B cell (primary cell): ENCODE results near the gene SLC38A1. TPM values are rescaled to one million over a fixed set of nuclear protein-coding genes. Genes with fewer than 3 reads are reported as not detected.

Source experiments
- ATAC-seq: fragments of 200-7000 bp; cut with Tn5 transposase; one replicate; pipeline ENCODE4 v1.10.0; 2021; ENCODE audit warnings: low read depth, mild to moderate bottlenecking, moderate number of reproducible peaks, moderate library complexity
- CTCF ChIA-PET: fragments of 350-600 bp; sonication (Branson Sonifier 250); formaldehyde crosslinking; loops from one replicate; lab custom pipeline; 2021; ENCODE audit warnings: antibody characterized with exemption, inconsistent platforms; lab: Charles Lee
- POLR2A ChIA-PET: fragments of 350-600 bp; sonication (Branson Sonifier 250); formaldehyde crosslinking; loops from one replicate; lab custom pipeline; 2021; ENCODE audit warnings: antibody characterized with exemption; lab: Charles Lee
- DNase-seq: peaks from one replicate; pipeline ENCODE4 v3.0.0; 2013
- H2AFZ ChIP-seq: 2 replicates; pipeline ENCODE4 v1.6.1; 2012; ENCODE audit warnings: mild to moderate bottlenecking, low read depth, low read length; ENCODE audit not compliant: insufficient read depth, poor library complexity, severe bottlenecking
- H3K27ac ChIP-seq, 2 donors: 1 replicate in 1 of 2; 2 replicates in 1 of 2; pipeline ENCODE4 v1.5.1; 2012 to 2013; ENCODE audit warnings: low read length in 2 of 2, mild to moderate bottlenecking in 2 of 2, moderate library complexity in 1 of 2
- H3K27me3 ChIP-seq, 4 experiments: fragments of 200-600 bp in 1 of 4; sonication (generic) in 1 of 4; replicated peaks in 1 of 4; 1 replicate in 2 of 4; 2 replicates in 2 of 4; pipeline versions ENCODE4 v1.6.1 to v1.7.0; 2013 to 2016; ENCODE audit warnings: low read length in 3 of 4, mild to moderate bottlenecking in 2 of 4, mixed read lengths in 1 of 4, moderate library complexity in 1 of 4; ENCODE audit not compliant: insufficient read depth in 4 of 4, control insufficient read depth in 3 of 4; ENCODE audit errors: control extremely low read depth in 1 of 4
- H3K36me3 ChIP-seq, 2 experiments: replicated peaks in 1 of 2; 1 replicate in 1 of 2; 2 replicates in 1 of 2; pipeline versions ENCODE4 v1.6.1 to v1.7.1; 2013; ENCODE audit warnings: low read length in 1 of 2; ENCODE audit not compliant: insufficient read depth in 2 of 2, control insufficient read depth in 1 of 2; ENCODE audit errors: control extremely low read depth in 1 of 2, extremely low read depth in 1 of 2
- H3K4me1 ChIP-seq, 2 donors: fragments of 200-600 bp in 1 of 2; sonication (generic) in 1 of 2; 1 replicate in 1 of 2; 2 replicates in 1 of 2; pipeline versions ENCODE4 v1.5.1 to v1.6.1; 2013 to 2017; ENCODE audit warnings: low read length in 2 of 2; ENCODE audit not compliant: control insufficient read depth in 2 of 2, insufficient read depth in 2 of 2
- H3K4me2 ChIP-seq: replicated peaks from 2 replicates; pipeline ENCODE3; 2012; ENCODE audit warnings: mild to moderate bottlenecking, low read depth, low read length; ENCODE audit not compliant: poor library complexity, severe bottlenecking
- H3K4me3 ChIP-seq, 5 experiments: fragments of 200-600 bp in 1 of 5; sonication (generic) in 1 of 5; 1 replicate in 3 of 5; 2 replicates in 2 of 5; pipeline versions ENCODE4 v1.5.1 to v1.7.0; 2011 to 2016; ENCODE audit warnings: low read length in 4 of 5, mild to moderate bottlenecking in 4 of 5, low read depth in 2 of 5, control low read depth in 1 of 5, moderate library complexity in 1 of 5; ENCODE audit not compliant: insufficient read depth in 1 of 5; ENCODE audit errors: control extremely low read depth in 1 of 5, extremely low read depth in 1 of 5
- H3K79me2 ChIP-seq: fragments of 200-600 bp; sonication (generic); one replicate; pipeline ENCODE4 v1.6.0; 2016; ENCODE audit warnings: low read length; ENCODE audit not compliant: control insufficient read depth, insufficient read depth
- H3K9ac ChIP-seq: fragments of 200-600 bp; sonication (generic); 2 replicates; pipeline ENCODE4 v1.6.1; 2017; ENCODE audit warnings: mild to moderate bottlenecking, low read length, moderate library complexity
- H3K9me3 ChIP-seq, 3 donors: one replicate each; pipeline versions ENCODE4 v1.6.1 to v1.7.1; 2013; ENCODE audit warnings: low read length in 2 of 3; ENCODE audit not compliant: control insufficient read depth in 2 of 3, insufficient read depth in 1 of 3; ENCODE audit errors: control extremely low read depth in 1 of 3
- H4K20me1 ChIP-seq: 2 replicates; pipeline ENCODE4 v1.6.0; 2012; ENCODE audit warnings: mild to moderate bottlenecking, low read length; ENCODE audit not compliant: insufficient read depth, control insufficient read depth, poor library complexity, severe bottlenecking
- H3K27ac Mint-ChIP-seq: one replicate; pipeline ENCODE4 v1.8.0; 2021; ENCODE audit warnings: mixed read lengths
- H3K27me3 Mint-ChIP-seq: one replicate; pipeline ENCODE4 v1.8.0; 2021; ENCODE audit warnings: mixed read lengths
- H3K4me1 Mint-ChIP-seq: one replicate; pipeline ENCODE4 v1.8.0; 2021; ENCODE audit warnings: mixed read lengths
- H3K4me3 Mint-ChIP-seq: one replicate; pipeline ENCODE4 v1.8.0; 2021; ENCODE audit warnings: mixed read lengths
- H3K9me3 Mint-ChIP-seq: one replicate; pipeline ENCODE4 v1.8.0; 2022; ENCODE audit warnings: mixed read lengths; ENCODE audit not compliant: insufficient read depth
- CTCF ChIP-seq: fragments of 200-600 bp; IDR thresholded peaks from one replicate; pipeline ENCODE4 v1.8.0; 2022; ENCODE audit warnings: antibody characterized with exemption, mild to moderate bottlenecking
- EZH2 ChIP-seq: IDR thresholded peaks from 2 replicates; pipeline ENCODE4 v1.6.1; 2012; ENCODE audit warnings: borderline replicate concordance, low read depth, mild to moderate bottlenecking, moderate library complexity, low read length; ENCODE audit not compliant: insufficient read depth, poor library complexity, severe bottlenecking
- WGBS: methylation state at CpG from one replicate; pipeline ENCODE4 v1.1.5; 2013; ENCODE audit warnings: missing lambda C conversion rate; ENCODE audit not compliant: insufficient coverage; 5-methylcytosine and 5-hydroxymethylcytosine counted together
- intact Hi-C: fragments of 100-400 bp; cut with micrococcal nuclease; formaldehyde crosslinking; loops from one replicate; pipeline ENCODE4 v1.10.0; 2022
- polyA plus RNA-seq: library from polyadenylated mRNA; depleted of rRNA; stranded (reverse); fragments of >200 nt; gene quantifications from 2 replicates; pipeline ENCODE4 v1.2.3, GENCODE V29; 2012
- total RNA-seq, 2 donors: library from RNA; stranded (reverse); fragments of 120-200 nt in 1 of 2; gene quantifications; 1 replicate in 1 of 2; 2 replicates in 1 of 2; pipeline versions ENCODE4 v1.2.3 to v1.2.4, GENCODE V29; 2013 to 2022

SLC38A1 gene
- total and polyA plus RNA-seq, 2 donors (not counting 1 experiment from before 2014, with no cell fraction given), result 38.1 to 205 TPM

GRCh38 chr12:46168426-46168825 is 100.4 kb downstream of the SLC38A1 start:
- POLR2A ChIA-PET, result no interaction called here
- H3K4me2 ChIP-seq, result no peak overlapping the region
- H3K27ac Mint-ChIP-seq, result no peak overlapping the region
- no peak for DNase-seq
- CTCF ChIA-PET, result interaction anchor here (1.0 kb wide), 1 partner anchor 9 kb away, joined by 3 read pairs; no protein-coding TSS in a partner anchor
- H3K27me3 ChIP-seq, result no peaks in the 10 kb centered on the region
- H3K27me3 Mint-ChIP-seq, result no peaks in the 10 kb centered on the region
- no peak overlapping the region for H3K27ac ChIP-seq
- H3K9ac ChIP-seq, result no peak overlapping the region
- H3K4me1 ChIP-seq, result no peaks in the 10 kb centered on the region
- peaks cover 0 to 6% (median 2%) of the 10 kb centered on the region in 3 donors for H3K9me3 ChIP-seq
- intact Hi-C loops, result no loop called here
- H3K79me2 ChIP-seq, result no peaks in the 10 kb centered on the region
- no peaks in the 10 kb centered on the region for H3K9me3 Mint-ChIP-seq
- H3K4me3 ChIP-seq, result no peak overlapping the region
- ATAC-seq, result no peak
- no peak overlapping the region for H3K4me3 Mint-ChIP-seq
- TF ChIP-seq CTCF (no peak), EZH2 (no peak)
- peaks cover 9% of the 10 kb centered on the region for H3K4me1 Mint-ChIP-seq
- no peaks in the 10 kb centered on the region for H4K20me1 ChIP-seq
- H3K36me3 ChIP-seq, result no peaks in the 10 kb centered on the region
- H2AFZ ChIP-seq, result no peak overlapping the region

- intact Hi-C loops, result no loop called here
- ATAC-seq (no peak), DNase-seq (no peak)
- no peaks in the 10 kb centered on the region for H3K27me3 ChIP-seq
- no peak overlapping the region for H2AFZ ChIP-seq
- peaks cover 0 to 8% (median 2%) of the 10 kb centered on the region in 3 donors for H3K9me3 ChIP-seq
- H3K4me3 Mint-ChIP-seq, result no peak overlapping the region
- no peaks in the 10 kb centered on the region for H4K20me1 ChIP-seq
- peaks cover 7% of the 10 kb centered on the region for H3K4me1 Mint-ChIP-seq
- no peaks in the 10 kb centered on the region for H3K27me3 Mint-ChIP-seq
- no peak overlapping the region for H3K27ac Mint-ChIP-seq
- WGBS, result 100% methylated on average over 1 of the region's 2 CpGs
- ChIA-PET POLR2A (interaction anchor here (0.6 kb wide), 1 partner anchor 88 kb away, joined by 5 read pairs; no protein-coding TSS in a partner anchor), CTCF (interaction anchor here (0.5 to 1.0 kb wide), 2 partner anchors 8 to 109 kb away, joined by 3 to 4 read pairs; no protein-coding TSS in a partner anchor)
- no peaks in the 10 kb centered on the region for H3K36me3 ChIP-seq
- H3K4me1 ChIP-seq, result peaks cover 0 to 2% of the 10 kb centered on the region in 2 donors
- no peak overlapping the region for H3K4me2 ChIP-seq
- no peaks in the 10 kb centered on the region for H3K79me2 ChIP-seq
- H3K9ac ChIP-seq, result no peak overlapping the region
- H3K4me3 ChIP-seq, result no peak overlapping the region
- no peak overlapping the region for H3K27ac ChIP-seq
- no peak for TF ChIP-seq CTCF
- no peak for TF ChIP-seq EZH2
- H3K9me3 Mint-ChIP-seq, result no peaks in the 10 kb centered on the region
Observed at GRCh38 chr12:46167412-46167811, 101.4 kb downstream of the SLC38A1 start.
